H9 (cell line): Measurements from ENCODE around the gene IQCC. TPM values are rescaled to one million over a fixed set of nuclear protein-coding genes. Genes with fewer than 3 reads are reported as not detected.

Experiments used
- DNase-seq: peaks from one replicate; pipeline ENCODE4 v3.0.0-alpha.2; 2017
- H2AFZ ChIP-seq: one replicate; pipeline ENCODE4 v1.6.1; 2013; ENCODE audit warnings: mild to moderate bottlenecking, low read length, control low read depth, moderate library complexity
- H2AK5ac ChIP-seq: 2 replicates; pipeline ENCODE4 v1.6.1; 2013; ENCODE audit warnings: low read length, control low read depth, mixed read lengths; ENCODE audit not compliant: insufficient read length
- H2BK120ac ChIP-seq: one replicate; pipeline ENCODE4 v1.6.1; 2013; ENCODE audit warnings: low read depth, mild to moderate bottlenecking, low read length, control low read depth, inconsistent platforms; ENCODE audit not compliant: poor library complexity, severe bottlenecking
- H2BK12ac ChIP-seq: 2 replicates; pipeline ENCODE4 v1.6.1; 2013; ENCODE audit warnings: low read length, control low read depth, mixed read lengths, low read depth; ENCODE audit not compliant: insufficient read length
- H2BK15ac ChIP-seq: 2 replicates; pipeline ENCODE4 v1.6.1; 2013; ENCODE audit warnings: low read depth, low read length, control low read depth
- H2BK20ac ChIP-seq: one replicate; pipeline ENCODE4 v1.6.1; 2013; ENCODE audit warnings: low read depth, mild to moderate bottlenecking, low read length, control low read depth, inconsistent platforms; ENCODE audit not compliant: poor library complexity, severe bottlenecking
- H2BK5ac ChIP-seq: 2 replicates; pipeline ENCODE4 v1.6.1; 2013; ENCODE audit warnings: low read length, control low read depth, mixed read lengths; ENCODE audit not compliant: insufficient read length
- H3K14ac ChIP-seq: 2 replicates; pipeline ENCODE4 v1.6.1; 2013; ENCODE audit warnings: low read length, control low read depth; ENCODE audit not compliant: insufficient read depth
- H3K18ac ChIP-seq: 2 replicates; pipeline ENCODE4 v1.6.1; 2013; ENCODE audit warnings: low read depth, mild to moderate bottlenecking, mixed read lengths, low read length, control low read depth; ENCODE audit not compliant: insufficient read length
- H3K23ac ChIP-seq: 2 replicates; pipeline ENCODE4 v1.6.1; 2013; ENCODE audit warnings: low read length, control low read depth, mixed read lengths, low read depth; ENCODE audit not compliant: insufficient read length
- H3K23me2 ChIP-seq: 2 replicates; pipeline ENCODE4 v1.6.1; 2013; ENCODE audit warnings: low read depth, mild to moderate bottlenecking, mixed read lengths, low read length, control low read depth; ENCODE audit not compliant: insufficient read length, poor library complexity, severe bottlenecking
- H3K27ac ChIP-seq: 2 replicates; pipeline ENCODE4 v1.5.1; 2013; ENCODE audit warnings: low read length, control low read depth, mixed read lengths, low read depth; ENCODE audit not compliant: insufficient read length
- H3K27me3 ChIP-seq: 2 replicates; pipeline ENCODE4 v1.6.1; 2013; ENCODE audit warnings: low read length, control low read depth, inconsistent platforms; ENCODE audit not compliant: insufficient read depth
- H3K4ac ChIP-seq: 2 replicates; pipeline ENCODE4 v1.6.1; 2013; ENCODE audit warnings: low read depth, mild to moderate bottlenecking, control low read depth, inconsistent platforms, low read length, moderate library complexity
- H3K4me1 ChIP-seq: 2 replicates; pipeline ENCODE4 v1.6.1; 2013; ENCODE audit warnings: low read length, control low read depth, inconsistent platforms; ENCODE audit not compliant: insufficient read depth
- H3K4me2 ChIP-seq: 2 replicates; pipeline ENCODE4 v1.6.1; 2013; ENCODE audit warnings: low read length, control low read depth, mixed read lengths; ENCODE audit not compliant: insufficient read length, insufficient read depth
- H3K56ac ChIP-seq: 2 replicates; pipeline ENCODE4 v1.6.1; 2013; ENCODE audit warnings: low read depth, mild to moderate bottlenecking, mixed read lengths, low read length, control low read depth; ENCODE audit not compliant: insufficient read length
- H3K79me1 ChIP-seq: 2 replicates; pipeline ENCODE4 v1.6.1; 2013; ENCODE audit warnings: low read depth, mild to moderate bottlenecking, moderate library complexity, low read length, control low read depth, inconsistent platforms; ENCODE audit not compliant: insufficient read depth, poor library complexity, severe bottlenecking
- H3K79me2 ChIP-seq: 2 replicates; pipeline ENCODE4 v1.6.1; 2013; ENCODE audit warnings: low read length, control low read depth, inconsistent platforms; ENCODE audit not compliant: insufficient read depth
- H3K9ac ChIP-seq: 2 replicates; pipeline ENCODE4 v1.6.1; 2013; ENCODE audit warnings: low read length, control low read depth, mixed read lengths; ENCODE audit not compliant: insufficient read length; ENCODE audit errors: extremely low read depth
- H3K9me3 ChIP-seq: one replicate; pipeline ENCODE4 v1.6.1; 2013; ENCODE audit warnings: low read depth, low read length, inconsistent platforms; ENCODE audit not compliant: control insufficient read depth
- H3T11ph ChIP-seq: one replicate; pipeline ENCODE4 v1.6.1; 2013; ENCODE audit warnings: mild to moderate bottlenecking, low read length, control low read depth, inconsistent platforms
- H4K20me1 ChIP-seq: one replicate; pipeline ENCODE4 v1.6.1; 2013; ENCODE audit not compliant: control insufficient read depth, insufficient read length, insufficient read depth
- H4K5ac ChIP-seq: 2 replicates; pipeline ENCODE4 v1.6.1; 2013; ENCODE audit warnings: low read depth, mild to moderate bottlenecking, mixed read lengths, low read length, control low read depth; ENCODE audit not compliant: insufficient read length
- H4K8ac ChIP-seq: replicated peaks from 2 replicates; pipeline ENCODE4 v1.6.1; 2013; ENCODE audit warnings: low read length, control low read depth, mixed read lengths, low read depth; ENCODE audit not compliant: insufficient read length
- H4K91ac ChIP-seq: 2 replicates; pipeline ENCODE4 v1.6.1; 2013; ENCODE audit warnings: low read depth, mild to moderate bottlenecking, moderate library complexity, mixed read lengths, low read length, control low read depth; ENCODE audit not compliant: insufficient read length
- H3K27ac Mint-ChIP-seq, 3 experiments: 2 replicates in 2 of 3; 3 replicates in 1 of 3; pipeline ENCODE4 v1.8.0; 2020 to 2021; ENCODE audit warnings: mixed read lengths in 3 of 3, mild to moderate bottlenecking in 1 of 3, moderate library complexity in 1 of 3
- H3K27me3 Mint-ChIP-seq: 2 replicates; pipeline ENCODE4 v1.8.0; 2021; ENCODE audit warnings: low read depth, mild to moderate bottlenecking, moderate library complexity, mixed read lengths
- H3K36me3 Mint-ChIP-seq, 3 experiments: 2 replicates in 2 of 3; 3 replicates in 1 of 3; pipeline ENCODE4 v1.8.0; 2020 to 2021; ENCODE audit warnings: low read depth in 3 of 3, mixed read lengths in 3 of 3; ENCODE audit not compliant: insufficient read depth in 1 of 3
- H3K4me1 Mint-ChIP-seq, 2 experiments: 2 replicates each; pipeline ENCODE4 v1.8.0; 2020; ENCODE audit warnings: mixed read lengths in 2 of 2
- H3K4me3 Mint-ChIP-seq, 2 experiments: 2 replicates in 1 of 2; 3 replicates in 1 of 2; pipeline ENCODE4 v1.8.0; 2020 to 2021; ENCODE audit warnings: mild to moderate bottlenecking in 2 of 2, mixed read lengths in 2 of 2, moderate library complexity in 1 of 2
- H3K9me3 Mint-ChIP-seq, 2 experiments: 2 replicates in 1 of 2; 3 replicates in 1 of 2; pipeline ENCODE4 v1.8.0; 2020; ENCODE audit warnings: mild to moderate bottlenecking in 2 of 2, mixed read lengths in 2 of 2, moderate library complexity in 1 of 2
- WGBS: extraction: QIAGEN DNeasy Blood & Tissue Kit; methylation state at CpG from one replicate; pipeline ENCODE4 v1.1.7; 2013; ENCODE audit warnings: missing lambda C conversion rate, low lambda C conversion rate, mixed read lengths; ENCODE audit not compliant: insufficient read length; ENCODE audit errors: extremely low coverage; 5-methylcytosine and 5-hydroxymethylcytosine counted together
- total RNA-seq: library from RNA; stranded (reverse); gene quantifications from 2 replicates; pipeline ENCODE4 v1.2.1, GENCODE V29; 2021
- TF ChIP-seq, protein P1 (sequence below): fragments of 200-600 bp; sonication (generic); conservative IDR thresholded peaks from 3 replicates; pipeline ENCODE4 v1.8.0; 2021; ENCODE audit warnings: antibody characterized with exemption, mild to moderate bottlenecking

The IQCC gene
- total RNA-seq, 1 experiment from 2014 or later, result 5.3 TPM

DNA sequence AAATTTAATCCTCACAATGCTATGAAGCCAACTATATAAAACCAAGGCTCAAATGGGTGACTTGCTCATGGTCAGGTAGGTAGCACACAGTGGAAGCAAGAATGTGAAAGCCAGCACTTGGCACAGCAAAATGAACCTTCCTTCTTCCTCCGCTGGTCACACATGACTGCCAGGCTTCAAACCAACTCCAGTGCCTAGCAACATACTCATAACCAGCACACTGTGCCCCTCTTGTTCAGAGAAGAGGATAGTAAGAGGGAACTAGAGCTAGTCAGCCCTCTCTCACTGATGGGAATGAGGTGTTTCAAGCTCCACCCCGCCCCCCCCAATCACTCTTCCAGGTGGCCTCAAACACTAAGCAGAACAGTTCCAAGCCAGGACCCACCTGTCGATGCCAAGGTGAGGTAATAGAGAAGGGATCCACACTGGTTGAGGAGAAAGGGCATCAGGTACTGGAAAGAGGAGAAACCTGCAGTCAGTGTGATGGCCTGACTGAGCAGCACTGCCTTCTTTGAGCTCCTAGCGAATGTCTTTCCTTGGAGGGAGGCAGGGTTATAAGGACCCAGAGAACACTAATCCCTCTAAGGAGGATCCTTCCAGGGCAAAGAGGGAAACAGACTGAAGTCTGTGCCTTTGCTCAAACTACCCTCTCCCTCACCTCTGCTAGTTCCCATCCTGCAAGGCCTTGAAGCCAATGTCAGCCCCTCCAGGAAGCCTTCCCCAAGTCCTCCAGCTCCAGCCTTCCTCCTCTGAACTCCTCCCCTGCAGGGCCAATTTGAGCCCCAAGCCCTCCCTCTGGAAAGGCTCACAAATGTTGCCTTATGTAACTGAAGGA is 15.5 kb downstream of the IQCC start:
- Histone ChIP-seq H3K4ac (no peak overlapping the region), H3K23me2 (peaks cover 7% of the 10 kb centered on the region), H3K14ac (no peak overlapping the region), H3T11ph (no peak overlapping the region), H3K9me3 (no peaks in the 10 kb centered on the region), H3K18ac (no peak overlapping the region), H3K23ac (no peak overlapping the region), H2BK20ac (no peak overlapping the region), H4K5ac (no peak overlapping the region), H3K9ac (peak overlapping the region; percentile 35), H4K8ac (no peak overlapping the region), H3K4me1 (peaks cover 7% of the 10 kb centered on the region; the same call in 1 of the 2 replicates), H3K79me2 (peaks cover 3% of the 10 kb centered on the region; the same call in 1 of the 2 replicates), H3K4me2 (peak overlapping the region; percentile 79), H2BK15ac (no peak overlapping the region), H2AFZ (no peak overlapping the region), H3K27me3 (no peaks in the 10 kb centered on the region), H2BK5ac (no peak overlapping the region), H3K79me1 (no peaks in the 10 kb centered on the region), H4K91ac (no peak overlapping the region), H3K27ac (no peak overlapping the region), H2BK120ac (no peak overlapping the region), H4K20me1 (no peaks in the 10 kb centered on the region), H3K56ac (no peak overlapping the region), H2AK5ac (no peak overlapping the region), H2BK12ac (no peak overlapping the region)
- H3K27me3 Mint-ChIP-seq, result no peaks in the 10 kb centered on the region
- H3K9me3 Mint-ChIP-seq, result no peaks in the 10 kb centered on the region
- peak overlapping the region; percentile 98 for H3K4me3 Mint-ChIP-seq
- peaks cover 17 to 25% of the 10 kb centered on the region in 2 experiments for H3K4me1 Mint-ChIP-seq
- no peak for DNase-seq
- WGBS, result no CpG with 5 or more reads among the region's 4 CpGs
- peak overlapping the region; percentile 83 to 99 (median 93); a peak in 6 of 7 replicates for H3K27ac Mint-ChIP-seq
- TF ChIP-seq, protein P1, sequence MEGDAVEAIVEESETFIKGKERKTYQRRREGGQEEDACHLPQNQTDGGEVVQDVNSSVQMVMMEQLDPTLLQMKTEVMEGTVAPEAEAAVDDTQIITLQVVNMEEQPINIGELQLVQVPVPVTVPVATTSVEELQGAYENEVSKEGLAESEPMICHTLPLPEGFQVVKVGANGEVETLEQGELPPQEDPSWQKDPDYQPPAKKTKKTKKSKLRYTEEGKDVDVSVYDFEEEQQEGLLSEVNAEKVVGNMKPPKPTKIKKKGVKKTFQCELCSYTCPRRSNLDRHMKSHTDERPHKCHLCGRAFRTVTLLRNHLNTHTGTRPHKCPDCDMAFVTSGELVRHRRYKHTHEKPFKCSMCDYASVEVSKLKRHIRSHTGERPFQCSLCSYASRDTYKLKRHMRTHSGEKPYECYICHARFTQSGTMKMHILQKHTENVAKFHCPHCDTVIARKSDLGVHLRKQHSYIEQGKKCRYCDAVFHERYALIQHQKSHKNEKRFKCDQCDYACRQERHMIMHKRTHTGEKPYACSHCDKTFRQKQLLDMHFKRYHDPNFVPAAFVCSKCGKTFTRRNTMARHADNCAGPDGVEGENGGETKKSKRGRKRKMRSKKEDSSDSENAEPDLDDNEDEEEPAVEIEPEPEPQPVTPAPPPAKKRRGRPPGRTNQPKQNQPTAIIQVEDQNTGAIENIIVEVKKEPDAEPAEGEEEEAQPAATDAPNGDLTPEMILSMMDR, result no peak
- peaks cover 21 to 45% (median 37%) of the 10 kb centered on the region in 3 experiments for H3K36me3 Mint-ChIP-seq
